Left lung (tissue), 10 donors: ENCODE measurements around the gene GUK1. TPM values are rescaled to one million over a fixed set of nuclear protein-coding genes. Genes with fewer than 3 reads are reported as not detected.

Source experiments
- ATAC-seq: fragments of 200-7000 bp; cut with Tn5 transposase; one replicate; pipeline ENCODE4 v1.9.1; 2020; ENCODE audit warnings: moderate library complexity
- DNase-seq, 4 donors: peaks; one replicate each; pipeline ENCODE4 v3.0.0-alpha.2; 2013 to 2020
- H3K27ac ChIP-seq, 2 donors: fragments of 200-600 bp; sonication (generic) in 1 of 2; one replicate each; pipeline versions ENCODE4 v1.5.0 to v1.8.0; 2020 to 2021
- H3K27me3 ChIP-seq, 2 donors: fragments of 200-600 bp; sonication (generic) in 1 of 2; one replicate each; pipeline versions ENCODE4 v1.5.0 to v1.8.0; 2020 to 2021
- H3K36me3 ChIP-seq, 2 donors: fragments of 200-600 bp; sonication (generic) in 1 of 2; one replicate each; pipeline versions ENCODE4 v1.5.0 to v1.8.0; 2020 to 2021
- H3K4me1 ChIP-seq, 2 donors: fragments of 200-600 bp; one replicate each; pipeline ENCODE4 v1.8.0; 2021
- H3K4me3 ChIP-seq, 2 donors: fragments of 200-600 bp; sonication (generic) in 1 of 2; one replicate each; pipeline versions ENCODE4 v1.5.0 to v1.8.0; 2020 to 2021; ENCODE audit warnings: mild to moderate bottlenecking in 1 of 2
- H3K9me3 ChIP-seq, 2 donors: fragments of 200-600 bp; sonication (generic) in 1 of 2; one replicate each; pipeline versions ENCODE4 v1.5.0 to v1.8.0; 2020 to 2021
- intact Hi-C, 2 donors: fragments of 100-400 bp; cut with DNase I; formaldehyde crosslinking; loops; one replicate each; pipeline versions ENCODE4 v1.11.2 to v1.14.2; 2022
- polyA plus RNA-seq, 6 donors: library from polyadenylated mRNA; unstranded; fragments of 120-200 nt; gene quantifications; one replicate each; pipeline ENCODE4 v1.2.1, GENCODE V29; 2013; ENCODE audit not compliant: insufficient read length in 6 of 6
- total RNA-seq, 2 donors: library from RNA; stranded (reverse); fragmentation: NEBNext Ultra II Directional; extraction: Animal tissue kit (Norgen Biotek cat#: 25700); gene quantifications; one replicate each; pipeline ENCODE4 v1.2.1, GENCODE V29; 2021
- TF ChIP-seq, protein P1 (sequence below), 2 donors: fragments of 200-600 bp; sonication (generic) in 1 of 2; IDR thresholded peaks; one replicate each; pipeline versions ENCODE4 v1.5.0 to v1.8.0; 2021; ENCODE audit warnings: antibody characterized with exemption in 2 of 2
- donor health status: DM: no; HTN: yes; CAD: no.
- donor health status: DM: no; HTN: no; CAD: no.

The GUK1 gene
- total and polyA plus RNA-seq, 8 donors, result 112 to 221 (median 153) TPM

DNA sequence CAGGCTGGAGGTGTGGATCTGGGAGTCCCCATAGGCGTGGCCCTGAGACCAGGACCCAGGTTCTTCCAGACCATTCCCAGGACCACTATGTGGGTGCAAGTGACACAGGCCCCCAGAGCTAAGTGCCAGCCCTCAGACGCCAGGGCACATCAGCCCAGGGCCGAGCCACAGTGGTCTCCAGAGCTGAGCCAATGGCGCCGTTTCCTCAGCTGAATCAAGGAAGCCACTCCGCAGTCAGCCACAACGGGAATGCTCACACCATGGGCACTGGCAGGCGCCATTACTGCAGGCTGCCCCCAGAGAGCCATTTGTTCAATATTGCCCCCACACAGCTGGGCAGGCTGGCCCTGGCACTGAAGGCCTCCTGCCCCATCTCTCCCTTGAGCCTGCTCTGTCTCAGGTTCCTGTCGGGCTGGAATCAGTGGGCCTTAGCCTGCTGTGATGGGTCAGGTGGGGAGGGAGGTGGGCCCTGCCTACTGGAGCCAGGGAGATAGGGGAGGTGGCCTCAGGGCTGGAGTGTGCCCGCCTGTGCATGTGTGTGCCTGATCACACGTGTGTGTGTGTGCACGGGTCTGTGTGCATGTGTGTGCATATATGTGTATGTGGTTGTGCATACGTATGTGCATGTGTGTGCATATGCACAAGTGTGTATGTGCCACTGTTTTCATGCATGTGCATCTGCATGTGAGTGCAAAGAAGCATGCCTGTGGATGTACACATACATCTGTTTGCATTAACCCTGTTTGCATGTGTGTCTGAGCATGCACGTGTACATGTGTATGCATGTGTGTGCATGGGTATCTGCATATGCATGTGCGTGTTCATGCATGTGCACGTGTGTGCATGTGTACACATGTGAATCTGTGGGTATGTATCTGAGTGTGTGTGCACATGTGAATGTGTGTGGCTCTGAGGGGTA is 15.8 kb downstream of the GUK1 start:
- peaks cover 0 to 19% of the 10 kb centered on the region in 2 donors for H3K4me1 ChIP-seq
- DNase-seq (peak in 2 of 4 donors; percentile 25 to 62), ATAC-seq (no peak)
- no peaks in the 10 kb centered on the region for H3K9me3 ChIP-seq
- peaks cover 3 to 28% of the 10 kb centered on the region in 2 donors for H3K27me3 ChIP-seq
- H3K36me3 ChIP-seq, result no peaks in the 10 kb centered on the region
- H3K27ac ChIP-seq, result no peak overlapping the region
- H3K4me3 ChIP-seq, result no peak overlapping the region
- intact Hi-C loops, result no loop called here
- TF ChIP-seq, protein P1, sequence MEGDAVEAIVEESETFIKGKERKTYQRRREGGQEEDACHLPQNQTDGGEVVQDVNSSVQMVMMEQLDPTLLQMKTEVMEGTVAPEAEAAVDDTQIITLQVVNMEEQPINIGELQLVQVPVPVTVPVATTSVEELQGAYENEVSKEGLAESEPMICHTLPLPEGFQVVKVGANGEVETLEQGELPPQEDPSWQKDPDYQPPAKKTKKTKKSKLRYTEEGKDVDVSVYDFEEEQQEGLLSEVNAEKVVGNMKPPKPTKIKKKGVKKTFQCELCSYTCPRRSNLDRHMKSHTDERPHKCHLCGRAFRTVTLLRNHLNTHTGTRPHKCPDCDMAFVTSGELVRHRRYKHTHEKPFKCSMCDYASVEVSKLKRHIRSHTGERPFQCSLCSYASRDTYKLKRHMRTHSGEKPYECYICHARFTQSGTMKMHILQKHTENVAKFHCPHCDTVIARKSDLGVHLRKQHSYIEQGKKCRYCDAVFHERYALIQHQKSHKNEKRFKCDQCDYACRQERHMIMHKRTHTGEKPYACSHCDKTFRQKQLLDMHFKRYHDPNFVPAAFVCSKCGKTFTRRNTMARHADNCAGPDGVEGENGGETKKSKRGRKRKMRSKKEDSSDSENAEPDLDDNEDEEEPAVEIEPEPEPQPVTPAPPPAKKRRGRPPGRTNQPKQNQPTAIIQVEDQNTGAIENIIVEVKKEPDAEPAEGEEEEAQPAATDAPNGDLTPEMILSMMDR (IDR thresholded peaks at IDR 0.05), result no peak

DNA sequence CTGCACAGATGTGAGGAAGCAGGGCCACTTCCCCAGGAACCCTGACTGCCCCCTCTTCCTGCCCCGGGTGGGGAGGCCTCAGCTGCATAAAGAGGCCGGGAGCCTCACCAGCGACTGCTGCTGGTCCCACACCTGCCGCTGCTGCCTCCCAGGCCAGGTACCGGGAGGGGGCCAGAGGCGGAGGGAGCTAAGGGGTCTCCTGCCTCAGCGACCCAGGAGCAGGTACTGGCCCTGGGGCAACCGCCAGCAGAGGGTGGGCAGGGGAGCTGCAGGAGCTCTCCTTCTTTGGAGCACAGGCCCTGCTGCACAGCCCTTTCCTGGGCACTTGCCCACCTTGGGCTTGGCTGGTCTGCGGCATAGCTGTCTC is 16.4 kb downstream of the GUK1 start:
- intact Hi-C loops, result no loop called here
- TF ChIP-seq, protein P1 (IDR thresholded peaks at IDR 0.05), result no peak
- Histone ChIP-seq H3K4me3 (no peak overlapping the region), H3K27ac (no peak overlapping the region), H3K27me3 (peaks cover 3 to 31% of the 10 kb centered on the region in 2 donors), H3K9me3 (no peaks in the 10 kb centered on the region), H3K36me3 (no peaks in the 10 kb centered on the region), H3K4me1 (peaks cover 0 to 12% of the 10 kb centered on the region in 2 donors)
- peak in 2 of 4 donors; percentile 27 to 53 for DNase-seq
- no peak for ATAC-seq

DNA sequence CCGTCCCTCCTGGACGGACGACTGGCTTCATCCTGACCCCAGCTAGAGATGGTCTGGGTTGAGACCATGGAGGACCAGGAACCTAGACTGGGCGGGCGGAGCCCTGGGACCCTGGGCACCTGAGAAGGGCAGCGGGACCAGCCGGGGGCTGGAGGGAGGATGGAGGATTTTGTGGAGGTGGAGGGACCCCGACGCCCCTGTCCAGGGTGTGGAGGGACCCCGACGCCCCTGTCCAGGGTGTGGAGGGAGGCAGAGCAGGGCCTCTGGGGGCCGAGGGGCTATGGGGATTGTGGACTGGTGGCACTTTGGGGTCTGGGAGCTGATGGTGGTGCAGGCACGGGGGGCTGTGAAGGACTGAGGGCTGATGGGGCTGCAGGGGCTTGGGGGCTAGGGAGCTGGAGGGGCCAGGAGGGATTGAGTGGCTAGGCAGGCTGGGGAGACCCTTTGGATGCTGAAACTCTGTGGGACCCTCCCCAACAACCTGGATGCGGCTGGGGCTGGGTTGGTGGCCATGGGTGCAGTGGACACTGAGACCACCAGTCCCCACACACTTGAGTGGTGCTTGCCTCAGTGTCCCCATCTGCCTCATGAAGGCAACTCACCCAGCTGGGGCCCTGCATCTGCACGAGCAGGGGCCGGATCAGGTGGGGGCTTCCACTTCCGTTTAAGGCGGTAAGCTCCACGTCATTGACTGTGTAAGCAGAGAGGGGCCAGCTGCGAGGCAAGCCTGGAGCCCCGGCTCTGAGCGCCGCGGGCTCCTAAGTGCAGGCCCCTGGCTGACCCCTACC is 17.1 kb downstream of the GUK1 start:
- ATAC-seq (no peak), DNase-seq (peak in 2 of 4 donors; percentile 28 to 69)
- peaks cover 0 to 14% of the 10 kb centered on the region in 2 donors for H3K4me1 ChIP-seq
- TF ChIP-seq, protein P1 (IDR thresholded peaks at IDR 0.05), result no peak
- H3K9me3 ChIP-seq, result no peaks in the 10 kb centered on the region
- H3K27me3 ChIP-seq, result peaks cover 3 to 38% of the 10 kb centered on the region in 2 donors
- H3K27ac ChIP-seq, result no peak overlapping the region
- no peak overlapping the region for H3K4me3 ChIP-seq
- intact Hi-C loops, result no loop called here
- no peaks in the 10 kb centered on the region for H3K36me3 ChIP-seq

DNA sequence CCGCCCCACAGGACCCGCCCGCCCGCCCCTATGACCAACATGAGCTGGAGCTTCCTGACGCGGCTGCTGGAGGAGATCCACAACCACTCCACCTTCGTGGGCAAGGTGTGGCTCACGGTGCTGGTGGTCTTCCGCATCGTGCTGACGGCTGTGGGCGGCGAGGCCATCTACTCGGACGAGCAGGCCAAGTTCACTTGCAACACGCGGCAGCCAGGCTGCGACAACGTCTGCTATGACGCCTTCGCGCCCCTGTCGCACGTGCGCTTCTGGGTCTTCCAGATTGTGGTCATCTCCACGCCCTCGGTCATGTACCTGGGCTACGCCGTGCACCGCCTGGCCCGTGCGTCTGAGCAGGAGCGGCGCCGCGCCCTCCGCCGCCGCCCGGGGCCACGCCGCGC is 17.6 kb downstream of the GUK1 start:
- Histone ChIP-seq H3K4me3 (no peak overlapping the region), H3K36me3 (no peaks in the 10 kb centered on the region), H3K27me3 (peaks cover 3 to 44% of the 10 kb centered on the region in 2 donors), H3K4me1 (peaks cover 3 to 20% of the 10 kb centered on the region in 2 donors), H3K9me3 (no peaks in the 10 kb centered on the region), H3K27ac (no peak overlapping the region)
- ATAC-seq, result no peak
- TF ChIP-seq, protein P1 (IDR thresholded peaks at IDR 0.05), result no peak
- intact Hi-C loops, result no loop called here
- peak in 1 of 4 donors; percentile 79 for DNase-seq
